ENCODE data around the gene SNAPC2. TPM values are rescaled to one million over a fixed set of nuclear protein-coding genes. Genes with fewer than 3 reads are reported as not detected.

SNAPC2 gene
- total RNA-seq, 2 experiments from 2014 or later, result 10.9 to 12.4 TPM

DNA sequence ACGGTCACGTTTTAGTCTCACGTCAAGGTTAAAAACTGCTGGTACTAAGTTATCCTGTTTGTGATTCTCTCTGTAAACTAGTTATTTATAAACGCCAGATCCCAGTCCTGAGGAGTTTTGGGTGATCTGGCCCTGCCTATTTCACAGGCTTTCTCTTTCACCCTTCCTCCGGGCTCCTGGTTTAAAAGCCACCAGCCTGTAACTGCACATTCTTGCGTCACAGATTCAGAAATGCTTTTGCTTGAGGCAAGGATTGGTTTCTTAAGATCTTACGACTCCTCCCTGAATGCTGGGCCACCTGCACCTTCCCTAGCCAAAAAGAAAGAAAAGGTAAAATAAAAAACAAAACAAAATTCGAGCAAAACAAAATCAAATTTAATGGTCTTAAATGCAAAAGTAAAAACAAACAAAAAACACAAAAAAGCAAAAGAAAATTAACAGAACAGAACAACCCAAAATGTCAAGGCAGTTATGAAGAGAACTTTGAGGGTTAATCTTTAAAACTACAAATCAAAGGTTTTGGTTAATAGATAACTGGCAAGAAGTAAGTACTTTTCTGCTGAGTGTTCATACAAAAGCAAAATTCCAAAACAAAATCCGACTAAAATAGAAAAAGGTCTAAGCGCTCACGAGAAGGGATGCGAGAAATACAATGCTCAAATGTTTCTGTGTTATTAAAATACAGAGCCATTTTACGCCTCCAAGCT lies 41.9 kb downstream of the SNAPC2 start:
- no peak overlapping the region for H3K27ac Mint-ChIP-seq
- H3K27me3 Mint-ChIP-seq (ENCODE audit: low read depth), result no peaks in the 10 kb centered on the region
- CTCF ChIA-PET, result no interaction called here
- no peak for DNase-seq
- H3K36me3 Mint-ChIP-seq (ENCODE audit: low read depth), result peaks cover 15% of the 10 kb centered on the region
- H3K4me3 Mint-ChIP-seq, result no peak overlapping the region
- H3K9me3 Mint-ChIP-seq, result no peaks in the 10 kb centered on the region
- intact Hi-C loops (cut with micrococcal nuclease), result no loop called here
- H3K4me1 Mint-ChIP-seq (ENCODE audit: low read depth), result no peaks in the 10 kb centered on the region

DNA sequence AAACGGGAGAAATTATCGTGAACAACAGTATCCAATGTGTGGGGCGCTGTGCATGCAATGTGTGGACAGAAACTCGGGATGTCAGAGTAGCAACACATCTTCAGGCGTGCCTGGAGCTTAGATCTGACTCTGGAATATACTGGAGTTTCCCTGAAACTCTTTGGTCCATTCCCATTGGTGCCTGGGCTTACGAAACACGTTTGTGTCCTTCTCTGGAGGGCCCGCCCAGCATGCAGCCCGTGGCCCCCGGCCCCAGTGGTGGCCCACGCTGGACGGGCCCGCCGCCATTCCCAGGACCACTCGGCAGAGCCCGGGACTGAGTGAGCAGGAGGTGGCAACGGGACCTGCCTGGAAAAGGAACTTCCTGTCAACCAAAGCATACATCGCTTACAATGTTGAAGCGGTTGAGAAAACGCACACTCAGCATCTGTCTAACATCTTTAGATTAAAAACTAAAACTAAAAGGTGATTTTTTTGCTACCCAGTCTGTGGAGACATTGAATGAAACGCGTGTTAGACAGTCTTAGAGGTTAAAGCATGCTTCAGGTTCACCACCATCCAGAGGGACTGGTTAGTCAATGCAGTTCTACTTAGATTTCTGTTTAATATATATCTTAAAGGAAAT lies 42.6 kb downstream of the SNAPC2 start:
- Mint-ChIP-seq H3K9me3 (no peaks in the 10 kb centered on the region), H3K27ac (no peak overlapping the region)
- CTCF ChIA-PET, result no interaction called here

DNA sequence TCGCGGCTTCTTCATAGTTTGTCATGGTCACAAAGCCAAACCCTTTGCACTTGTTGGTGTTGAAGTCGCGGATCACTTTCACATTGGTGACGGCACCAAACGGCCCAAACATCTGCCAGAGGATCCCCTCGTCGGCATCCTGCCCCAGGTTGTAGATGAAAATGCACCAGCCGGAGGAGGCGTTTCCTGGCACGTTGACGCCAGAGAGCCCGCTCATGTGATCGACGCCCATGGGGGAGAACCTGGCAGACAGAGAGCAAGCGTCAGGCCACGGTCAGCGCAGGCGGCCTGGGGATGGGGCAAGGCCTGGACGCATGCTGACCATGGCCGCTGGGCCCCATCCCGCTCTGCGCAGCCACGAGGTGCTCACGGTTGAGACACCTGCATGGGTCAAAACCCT lies 43.4 kb downstream of the SNAPC2 start:
- intact Hi-C loops (cut with micrococcal nuclease), result no loop called here
- peaks cover 24% of the 10 kb centered on the region for H3K36me3 Mint-ChIP-seq (ENCODE audit: low read depth)
- no peak overlapping the region for H3K27ac Mint-ChIP-seq
- H3K27me3 Mint-ChIP-seq (ENCODE audit: low read depth), result no peaks in the 10 kb centered on the region
- no peaks in the 10 kb centered on the region for H3K4me1 Mint-ChIP-seq (ENCODE audit: low read depth)
- H3K9me3 Mint-ChIP-seq, result no peaks in the 10 kb centered on the region
- H3K4me3 Mint-ChIP-seq, result no peak overlapping the region
- no peak for DNase-seq
- CTCF ChIA-PET, result interaction anchor here (0.6 kb wide), 1 partner anchor 140 kb away, joined by 3 read pairs; no protein-coding TSS in a partner anchor

More for the DNA sequence above, 42.6 kb downstream of the SNAPC2 start:
- intact Hi-C loops (cut with micrococcal nuclease), result no loop called here
- no peaks in the 10 kb centered on the region for H3K27me3 Mint-ChIP-seq (ENCODE audit: low read depth)
- H3K36me3 Mint-ChIP-seq (ENCODE audit: low read depth), result peaks cover 20% of the 10 kb centered on the region
- no peak overlapping the region for H3K4me3 Mint-ChIP-seq
- H3K4me1 Mint-ChIP-seq (ENCODE audit: low read depth), result no peaks in the 10 kb centered on the region
- DNase-seq, result no peak

DNA sequence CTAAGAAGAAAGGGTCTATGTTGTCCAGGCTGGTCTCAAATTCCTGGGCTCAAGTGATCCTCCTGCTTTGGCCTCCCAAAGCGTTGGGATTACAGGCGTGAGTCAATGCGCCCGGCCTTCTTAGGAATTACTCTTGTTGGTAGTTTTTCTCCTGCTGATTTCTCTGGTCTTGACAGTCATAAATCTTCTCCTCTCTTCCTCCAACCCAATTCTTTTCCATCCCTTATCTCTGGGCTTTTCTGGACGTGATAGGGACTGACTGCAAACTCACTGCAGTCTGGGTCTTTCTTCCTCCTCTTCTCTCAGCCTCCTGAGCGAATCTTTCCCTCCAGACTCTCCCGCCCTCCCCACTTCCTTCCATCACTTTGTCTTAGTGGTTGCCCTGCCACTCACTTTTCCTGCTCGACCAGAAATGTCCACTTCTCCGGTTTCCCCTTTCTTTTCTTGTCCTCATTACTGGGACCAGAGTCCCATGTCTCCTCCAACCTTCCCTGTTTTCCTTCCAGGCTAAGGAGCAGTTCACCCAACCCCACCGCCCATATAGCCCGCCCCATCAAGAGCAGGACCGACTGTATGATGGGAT lies 45.2 kb downstream of the SNAPC2 start:
- no peaks in the 10 kb centered on the region for H3K27me3 Mint-ChIP-seq (ENCODE audit: low read depth)
- CTCF ChIA-PET, result interaction anchor here (0.7 kb wide), 1 partner anchor 742 kb away, joined by 3 read pairs; no protein-coding TSS in a partner anchor
- peaks cover 28% of the 10 kb centered on the region for H3K36me3 Mint-ChIP-seq (ENCODE audit: low read depth)
- no peak for DNase-seq
- no peaks in the 10 kb centered on the region for H3K9me3 Mint-ChIP-seq
- H3K4me1 Mint-ChIP-seq (ENCODE audit: low read depth), result no peaks in the 10 kb centered on the region
- intact Hi-C loops (cut with micrococcal nuclease), result no loop called here
- no peak overlapping the region for H3K4me3 Mint-ChIP-seq
- peak overlapping the region; percentile 37 for H3K27ac Mint-ChIP-seq

DNA sequence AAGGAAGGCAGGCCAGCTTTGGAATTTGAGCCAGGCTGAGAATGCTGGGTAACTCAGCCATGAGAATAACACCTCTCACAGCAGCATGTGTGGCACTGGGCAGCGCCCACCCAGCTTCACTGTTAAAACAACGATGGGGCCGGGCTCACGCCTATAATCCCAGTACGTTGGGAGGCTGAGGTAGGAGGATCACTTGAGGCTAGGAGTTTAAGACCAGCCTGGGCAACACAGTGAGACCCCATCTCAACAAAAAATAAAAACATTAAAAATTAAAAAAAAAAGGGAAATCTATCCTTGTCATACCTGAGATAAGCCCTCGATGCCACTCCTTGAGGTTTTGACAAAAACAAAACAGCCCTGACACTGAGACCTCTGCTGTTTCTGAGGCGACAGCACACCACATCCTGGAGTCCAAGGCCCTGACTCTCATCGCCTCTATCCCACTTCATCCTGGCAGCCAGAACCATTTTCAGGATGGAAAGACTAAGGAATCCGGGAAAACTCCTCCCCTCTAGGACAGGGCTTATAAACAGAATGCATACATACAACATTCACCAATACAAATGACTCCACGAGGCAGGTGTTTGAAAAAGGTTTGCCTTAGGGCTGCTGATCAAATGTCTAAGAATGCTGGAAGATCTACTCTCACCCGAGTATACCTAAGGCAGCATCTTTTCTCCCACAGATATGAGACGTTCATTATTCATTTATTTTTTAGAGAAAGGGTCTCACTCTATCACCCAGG lies 46.0 kb downstream of the SNAPC2 start:
- no peaks in the 10 kb centered on the region for H3K4me1 Mint-ChIP-seq (ENCODE audit: low read depth)
- DNase-seq, result no peak
- peaks cover 30% of the 10 kb centered on the region for H3K36me3 Mint-ChIP-seq (ENCODE audit: low read depth)
- intact Hi-C loops (cut with micrococcal nuclease), result no loop called here
- no peaks in the 10 kb centered on the region for H3K9me3 Mint-ChIP-seq
- H3K27ac Mint-ChIP-seq, result no peak overlapping the region
- no peaks in the 10 kb centered on the region for H3K27me3 Mint-ChIP-seq (ENCODE audit: low read depth)
- H3K4me3 Mint-ChIP-seq, result no peak overlapping the region
- CTCF ChIA-PET, result interaction anchor here (0.6 to 0.7 kb wide), 2 partner anchors 580 to 741 kb away, joined by 3 read pairs; no protein-coding TSS in a partner anchor

DNA sequence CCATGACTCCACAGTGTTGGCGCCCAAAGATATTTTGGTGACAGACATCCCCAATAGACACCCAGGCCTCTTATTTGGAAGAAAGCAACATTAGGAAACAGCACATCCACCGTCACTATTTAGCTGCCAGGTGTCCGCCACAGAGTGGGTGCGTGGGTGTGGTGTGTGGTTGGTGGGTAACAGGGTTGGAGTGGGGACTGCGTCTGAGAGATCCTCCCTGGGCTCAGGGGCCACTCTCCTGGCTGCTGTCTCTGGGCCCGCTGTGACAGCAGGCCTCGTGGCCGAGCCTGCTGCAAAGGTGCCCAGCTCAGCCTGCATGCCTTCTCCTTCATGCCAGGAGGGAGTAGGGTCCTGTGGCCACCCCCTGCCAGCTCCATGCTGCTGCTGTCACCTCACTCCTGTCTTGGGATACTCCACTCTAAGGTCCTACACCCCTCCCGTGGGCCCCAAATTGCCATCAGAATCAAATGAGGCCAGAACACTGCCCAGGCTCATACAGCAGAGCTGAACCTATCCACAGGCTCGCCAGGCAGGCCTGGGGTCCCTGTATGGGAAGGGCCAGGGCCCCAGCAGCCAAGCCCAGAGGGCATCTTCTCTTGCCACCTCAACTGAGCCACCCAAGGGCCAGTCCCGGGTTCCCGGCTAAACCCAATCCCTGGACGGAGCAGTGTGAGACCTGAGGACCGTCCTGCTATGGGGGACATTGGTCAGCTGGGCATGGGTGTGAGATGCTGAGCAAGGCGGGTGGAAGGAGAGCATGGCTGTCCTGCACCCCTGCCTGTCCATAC lies 48.1 kb downstream of the SNAPC2 start:
- no peak overlapping the region for H3K4me3 Mint-ChIP-seq
- H3K27me3 Mint-ChIP-seq (ENCODE audit: low read depth), result no peaks in the 10 kb centered on the region
- CTCF ChIA-PET, result interaction anchor here (1.3 kb wide), 1 partner anchor 34 kb away, joined by 3 read pairs; no protein-coding TSS in a partner anchor
- no peak for DNase-seq
- no peaks in the 10 kb centered on the region for H3K4me1 Mint-ChIP-seq (ENCODE audit: low read depth)
- intact Hi-C loops (cut with micrococcal nuclease), result no loop called here
- H3K27ac Mint-ChIP-seq, result no peak overlapping the region
- peaks cover 26% of the 10 kb centered on the region for H3K36me3 Mint-ChIP-seq (ENCODE audit: low read depth)
- no peaks in the 10 kb centered on the region for H3K9me3 Mint-ChIP-seq

DNA sequence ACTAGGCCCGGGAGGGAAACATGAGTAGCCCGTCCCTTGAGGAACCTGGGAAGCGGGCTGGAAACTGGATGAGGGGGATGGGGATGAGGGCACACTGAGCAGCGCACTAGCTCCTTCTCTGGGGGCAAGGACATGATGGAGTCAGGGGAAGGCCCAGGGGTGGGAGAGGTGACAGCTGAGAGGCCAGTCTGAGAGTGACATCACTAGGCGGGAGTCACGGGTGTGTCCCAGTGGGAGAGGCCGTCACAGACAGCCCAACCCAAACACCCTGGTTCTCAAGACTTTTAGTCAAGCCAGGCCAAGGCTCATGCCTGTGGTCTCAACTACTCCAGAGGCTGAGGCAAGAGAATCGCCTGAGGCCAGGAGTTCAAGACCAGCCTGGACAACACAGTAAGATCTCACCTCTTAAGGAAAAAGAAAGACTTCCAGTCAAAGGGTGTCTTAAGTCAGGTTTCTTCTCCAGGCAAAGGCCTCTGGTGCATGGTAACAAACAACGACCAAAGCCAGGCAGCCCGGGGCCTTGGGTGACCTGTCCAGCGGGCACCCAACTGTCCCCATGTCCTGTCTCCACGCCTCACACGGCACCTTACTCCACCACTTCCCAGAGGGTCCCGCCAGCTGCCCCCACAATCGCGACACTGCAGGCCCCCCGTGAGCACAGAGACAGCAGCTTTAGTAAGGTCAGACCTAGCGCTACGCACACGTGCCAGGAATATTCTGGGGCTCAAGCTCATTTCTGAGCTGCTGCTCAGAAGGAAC lies 48.8 kb downstream of the SNAPC2 start:
- Mint-ChIP-seq H3K4me3 (no peak overlapping the region), H3K4me1 (ENCODE audit: low read depth) (no peaks in the 10 kb centered on the region), H3K27me3 (ENCODE audit: low read depth) (no peaks in the 10 kb centered on the region), H3K9me3 (no peaks in the 10 kb centered on the region), H3K36me3 (ENCODE audit: low read depth) (peaks cover 29% of the 10 kb centered on the region), H3K27ac (no peak overlapping the region)
- intact Hi-C loops (cut with micrococcal nuclease), result no loop called here
- CTCF ChIA-PET, result interaction anchor here (0.9 to 1.6 kb wide), 3 partner anchors 21 to 33 kb away, joined by 3 to 4 read pairs (median 3); no protein-coding TSS in a partner anchor
- no peak for DNase-seq

DNA sequence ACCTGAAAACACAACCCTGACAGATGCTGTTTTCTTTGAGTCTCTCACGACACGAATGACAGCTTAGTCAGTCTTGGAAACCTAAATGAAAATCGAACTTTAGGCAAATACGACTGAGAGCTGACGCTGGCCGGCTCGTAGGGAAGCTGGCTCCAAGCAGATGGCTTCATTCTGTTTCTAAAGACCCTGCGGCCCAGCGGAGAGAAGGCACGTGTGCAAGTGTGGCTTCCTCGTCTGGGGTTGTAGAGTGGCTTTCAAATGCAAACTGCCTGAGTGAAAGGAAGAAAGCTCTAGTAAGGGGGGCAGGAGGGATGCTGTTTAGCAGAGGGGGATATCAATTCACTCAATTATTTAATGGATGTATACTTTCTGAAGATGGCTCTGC lies 49.4 kb downstream of the SNAPC2 start:
- no peak overlapping the region for H3K4me3 Mint-ChIP-seq
- H3K4me1 Mint-ChIP-seq (ENCODE audit: low read depth), result no peaks in the 10 kb centered on the region
- H3K9me3 Mint-ChIP-seq, result no peaks in the 10 kb centered on the region
- peaks cover 29% of the 10 kb centered on the region for H3K36me3 Mint-ChIP-seq (ENCODE audit: low read depth)
- CTCF ChIA-PET, result interaction anchor here (0.9 to 1.6 kb wide), 3 partner anchors 22 to 100 kb away, joined by 3 to 4 read pairs (median 4); no protein-coding TSS in a partner anchor
- H3K27ac Mint-ChIP-seq, result no peak overlapping the region
- intact Hi-C loops (cut with micrococcal nuclease), result no loop called here
- DNase-seq, result no peak
- H3K27me3 Mint-ChIP-seq (ENCODE audit: low read depth), result no peaks in the 10 kb centered on the region

DNA sequence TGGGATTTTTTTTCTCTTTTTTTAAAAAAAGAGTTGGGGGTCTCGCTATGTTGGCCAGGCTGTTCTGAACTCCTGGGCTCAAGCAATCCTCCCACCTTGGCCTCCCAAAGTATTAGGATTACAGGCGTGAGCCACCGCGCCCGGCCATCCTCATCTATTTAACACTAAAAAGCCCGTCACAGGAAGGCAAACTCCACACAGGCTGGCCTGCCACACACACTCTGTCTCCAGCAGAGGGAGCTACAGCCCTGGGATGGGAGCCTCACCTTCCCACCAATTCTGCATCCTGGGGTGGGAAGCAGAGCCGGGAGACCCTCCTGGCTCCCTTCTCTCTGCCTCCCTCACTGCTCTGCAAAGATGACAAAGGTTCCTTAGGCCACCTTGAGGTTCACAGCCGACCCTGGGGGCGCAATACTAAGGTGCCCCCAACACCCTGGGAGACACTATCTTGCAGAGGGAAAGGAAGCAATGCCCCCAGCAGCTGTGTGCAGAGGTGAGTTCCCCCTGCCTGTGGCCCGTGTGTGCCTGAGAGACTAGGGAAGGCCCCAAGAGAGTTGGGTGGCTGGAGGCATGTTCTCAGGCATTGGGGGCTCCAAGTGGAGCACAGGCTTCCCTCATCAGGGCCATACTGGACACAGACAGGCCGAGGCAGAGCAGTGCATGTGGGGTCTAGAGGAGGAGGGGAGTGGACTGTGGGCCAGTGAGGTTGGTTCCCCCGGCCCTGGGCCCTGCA lies 50.7 kb downstream of the SNAPC2 start:
- CTCF ChIA-PET, result interaction anchor here (0.6 to 1.6 kb wide), 7 partner anchors 12 to 1942 kb away, joined by 3 to 4 read pairs (median 3); no protein-coding TSS in a partner anchor
- peaks cover 25% of the 10 kb centered on the region for H3K36me3 Mint-ChIP-seq (ENCODE audit: low read depth)
- no peaks in the 10 kb centered on the region for H3K9me3 Mint-ChIP-seq
- intact Hi-C loops (cut with micrococcal nuclease), result loop anchor here (2.0 to 10.0 kb wide), 2 partner anchors 32 to 184 kb away; no protein-coding TSS in a partner anchor
- H3K4me3 Mint-ChIP-seq, result no peak overlapping the region
- H3K4me1 Mint-ChIP-seq (ENCODE audit: low read depth), result no peaks in the 10 kb centered on the region
- no peak overlapping the region for H3K27ac Mint-ChIP-seq
- peak; percentile 55 for DNase-seq
- no peaks in the 10 kb centered on the region for H3K27me3 Mint-ChIP-seq (ENCODE audit: low read depth)

DNA sequence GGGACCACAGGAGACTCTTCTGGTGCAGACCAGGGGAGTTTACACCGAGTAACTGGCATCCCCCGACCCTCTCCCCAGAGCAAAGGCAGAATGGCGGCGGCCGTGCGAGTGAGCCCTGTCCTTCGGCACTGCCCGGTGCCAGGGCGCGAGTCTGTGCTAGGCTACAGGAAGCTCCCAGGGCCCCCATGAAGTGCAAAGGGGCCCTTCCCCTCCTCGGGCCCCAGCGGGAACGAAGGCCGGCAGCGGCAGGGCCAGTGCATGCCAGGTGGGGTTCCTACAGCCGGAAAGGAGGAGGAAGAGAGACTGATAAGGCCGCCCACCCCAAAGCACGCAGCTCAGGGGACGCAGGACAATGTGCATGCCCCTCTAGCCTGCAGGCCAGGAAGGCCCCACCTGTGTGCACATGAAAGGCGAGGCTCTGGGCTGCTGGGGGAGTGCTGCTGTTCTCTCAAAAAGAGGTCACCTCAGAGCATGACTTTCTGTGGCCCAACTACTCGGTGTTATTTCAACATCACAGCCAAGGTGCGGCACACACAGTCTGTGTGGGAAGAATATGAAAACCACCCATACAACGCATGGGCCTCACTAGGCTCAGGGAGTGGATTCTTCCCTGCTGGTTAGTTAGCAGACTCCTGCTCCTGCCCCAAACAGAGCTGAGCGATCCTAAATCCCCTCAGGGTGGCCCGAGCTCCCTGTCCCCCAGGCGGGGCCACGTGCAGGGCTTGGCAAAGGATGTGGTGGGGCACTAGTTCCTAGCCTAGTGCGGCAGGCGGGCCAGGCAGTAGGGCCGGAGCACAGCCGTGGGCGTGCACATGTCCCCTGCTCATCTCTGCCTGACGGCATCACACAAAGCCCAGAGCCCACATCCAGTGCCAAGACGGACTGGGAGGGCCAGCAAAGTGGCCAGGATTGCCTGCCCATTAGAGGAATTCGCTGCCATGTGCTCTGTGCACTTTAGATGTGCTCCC lies 51.7 kb downstream of the SNAPC2 start:
- CTCF ChIA-PET, result interaction anchor here (0.6 to 1.1 kb wide), 2 partner anchors 13 to 1943 kb away, joined by 3 to 4 read pairs; no protein-coding TSS in a partner anchor
- Mint-ChIP-seq H3K9me3 (no peaks in the 10 kb centered on the region), H3K4me1 (ENCODE audit: low read depth) (no peaks in the 10 kb centered on the region), H3K4me3 (no peak overlapping the region), H3K27ac (no peak overlapping the region), H3K27me3 (ENCODE audit: low read depth) (no peaks in the 10 kb centered on the region), H3K36me3 (ENCODE audit: low read depth) (peaks cover 22% of the 10 kb centered on the region)
- intact Hi-C loops (cut with micrococcal nuclease), result loop anchor here (2.0 to 10.0 kb wide), 2 partner anchors 31 to 183 kb away; no protein-coding TSS in a partner anchor
- DNase-seq, result no peak

All from activated naive CD4-positive, alpha-beta T cell treated with anti-CD3 and anti-CD28 coated beads for 36 hours (primary cell).